Prostate gland (tissue), 2 donors: ENCODE results near the gene EHMT1. TPM values are rescaled to one million over a fixed set of nuclear protein-coding genes. Genes with fewer than 3 reads are reported as not detected.
A peak's percentile ranks its signal among the peaks of the same experiment; 100 is the strongest.

Experiments used
- DNase-seq: peaks from one replicate; pipeline ENCODE4 v3.0.0-alpha.2; 2019; ENCODE audit warnings: low spot score
- H3K27ac ChIP-seq, 2 donors: fragments of 200-600 bp; sonication (generic); 2 replicates each; pipeline ENCODE4 v1.5.1; 2017 to 2019
- H3K27me3 ChIP-seq: fragments of 200-600 bp; sonication (generic); replicated peaks from 2 replicates; pipeline ENCODE4 v1.5.1; 2019; ENCODE audit not compliant: insufficient read depth
- H3K36me3 ChIP-seq, 2 donors: fragments of 200-600 bp; sonication (generic); 1 replicate in 1 of 2; 2 replicates in 1 of 2; pipeline versions ENCODE4 v1.5.1 to v1.8.1; 2017 to 2019
- H3K4me1 ChIP-seq: fragments of 200-600 bp; sonication (generic); replicated peaks from 2 replicates; pipeline ENCODE4 v1.5.1; 2019
- H3K4me3 ChIP-seq, 2 donors: fragments of 200-600 bp; sonication (generic); 2 replicates each; pipeline ENCODE4 v1.5.1; 2017 to 2019
- H3K9me3 ChIP-seq: fragments of 200-600 bp; sonication (generic); 2 replicates; pipeline ENCODE4 v1.5.1; 2017
- CTCF ChIP-seq, 4 experiments: fragments of 200-600 bp in 2 of 4; fragments of 450-650 bp in 2 of 4; sonication (generic) in 2 of 4; IDR thresholded peaks; 1 replicate in 3 of 4; 2 replicates in 1 of 4; pipeline ENCODE4 v1.5.1; 2016 to 2019; ENCODE audit warnings: antibody characterized with exemption in 4 of 4, mild to moderate bottlenecking in 2 of 4, moderate library complexity in 2 of 4
- POLR2A ChIP-seq: fragments of 450-650 bp; IDR thresholded peaks from one replicate; pipeline ENCODE4 v1.6.1; 2016; ENCODE audit warnings: antibody characterized with exemption, mild to moderate bottlenecking
- POLR2AphosphoS5 ChIP-seq: sonication (generic); formaldehyde crosslinking; IDR thresholded peaks from one replicate; pipeline ENCODE4 v1.6.1; 2017; ENCODE audit warnings: antibody characterized with exemption
- WGBS: methylation state at CpG from one replicate; pipeline ENCODE4 v1.1.5; 2018; 5-methylcytosine and 5-hydroxymethylcytosine counted together
- intact Hi-C: fragments of 100-400 bp; cut with DNase I; formaldehyde crosslinking; loops from one replicate; pipeline ENCODE4 v1.14.2; 2022
- total RNA-seq, 2 donors: library from RNA; depleted of rRNA; stranded (reverse); fragments of >200 nt; gene quantifications; one replicate each; pipeline ENCODE4 v1.1.0, GENCODE V29; 2016

Gene EHMT1
- total RNA-seq, 2 donors from 2014 or later: 81.3 to 149 TPM

- DNase-seq: no peak
- peaks cover 0 to 6% of the 10 kb centered on the region in 2 donors for H3K36me3 ChIP-seq
- peaks cover 33% of the 10 kb centered on the region for H3K4me1 ChIP-seq
- 90% methylated on average over 26 of the region's 27 CpGs for WGBS
- TF ChIP-seq CTCF (IDR thresholded peaks at IDR 0.05) (no peak), POLR2AphosphoS5 (no peak)
- intact Hi-C loops: no loop called here
- H3K27ac ChIP-seq: peak overlapping the region; percentile 87 to 88
- H3K27me3 ChIP-seq: no peaks in the 10 kb centered on the region
- H3K4me3 ChIP-seq: no peak overlapping the region
- no peaks in the 10 kb centered on the region for H3K9me3 ChIP-seq
These were observed 4.9 kb upstream of the EHMT1 start for GRCh38 chr9:137613738-137614523.

GRCh38 chr9:137614631-137615386 lies 4.0 kb upstream of the EHMT1 start:
- Histone ChIP-seq H3K36me3 (peaks cover 0 to 6% of the 10 kb centered on the region in 2 donors), H3K4me1 (peaks cover 35% of the 10 kb centered on the region), H3K9me3 (no peaks in the 10 kb centered on the region), H3K27ac (peak overlapping the region; percentile 20 to 88), H3K4me3 (no peak overlapping the region), H3K27me3 (no peaks in the 10 kb centered on the region)
- DNase-seq: no peak
- WGBS: 92% methylated on average over 23 of the region's 25 CpGs
- TF ChIP-seq POLR2A (no peak), POLR2AphosphoS5 (no peak), CTCF (IDR thresholded peaks at IDR 0.05) (no peak)
- intact Hi-C loops: no loop called here

- WGBS: 86% methylated on average over 15 of the region's 19 CpGs
- H3K4me3 ChIP-seq: no peak overlapping the region
- H3K4me1 ChIP-seq: peaks cover 41% of the 10 kb centered on the region
- H3K9me3 ChIP-seq: no peaks in the 10 kb centered on the region
- peak overlapping the region; percentile 20 to 88 for H3K27ac ChIP-seq
- no peak for DNase-seq
- TF ChIP-seq CTCF (IDR thresholded peaks at IDR 0.05) (no peak), POLR2AphosphoS5 (no peak), POLR2A (no peak)
- H3K27me3 ChIP-seq: no peaks in the 10 kb centered on the region
- intact Hi-C loops: no loop called here
- peaks cover 0 to 6% of the 10 kb centered on the region in 2 donors for H3K36me3 ChIP-seq
These were observed 3.4 kb upstream of the EHMT1 start for GRCh38 chr9:137615387-137615871.

GRCh38 chr9:137619240-137620047 lies 639 bp downstream of the EHMT1 start:
- Histone ChIP-seq H3K27ac (peak overlapping the region; percentile 84 to 85), H3K4me1 (peaks cover 21% of the 10 kb centered on the region), H3K9me3 (no peaks in the 10 kb centered on the region), H3K4me3 (peak overlapping the region; percentile 61 to 76), H3K27me3 (no peaks in the 10 kb centered on the region), H3K36me3 (no peaks in the 10 kb centered on the region)
- no peak for DNase-seq
- intact Hi-C loops: no loop called here
- WGBS: 1% methylated on average over 44 of the region's 58 CpGs
- TF ChIP-seq POLR2A (peak; percentile 13), CTCF (IDR thresholded peaks at IDR 0.05) (no peak)
